Trophoblast cell (in vitro differentiated cells and primary cell): ENCODE data around the gene ARIH1.

ENCODE experiments used
- DNase-seq, 2 donors: peaks; one replicate each; pipeline ENCODE4 v3.0.0-alpha.2; 2016
- H2AFZ ChIP-seq: 2 replicates; pipeline ENCODE4 v1.6.1; 2013; ENCODE audit warnings: low read length, moderate library complexity, mild to moderate bottlenecking; ENCODE audit not compliant: insufficient read depth, poor library complexity
- H2AK5ac ChIP-seq: 2 replicates; pipeline ENCODE4 v1.6.1; 2013; ENCODE audit warnings: mild to moderate bottlenecking, low read length
- H2BK120ac ChIP-seq: 2 replicates; pipeline ENCODE4 v1.6.1; 2013; ENCODE audit warnings: low read length, mild to moderate bottlenecking, moderate library complexity; ENCODE audit not compliant: insufficient read depth, poor library complexity
- H2BK12ac ChIP-seq: 2 replicates; pipeline ENCODE4 v1.6.1; 2013; ENCODE audit warnings: mild to moderate bottlenecking, low read length, moderate library complexity
- H2BK5ac ChIP-seq: 2 replicates; pipeline ENCODE4 v1.6.1; 2013; ENCODE audit warnings: low read length, low read depth, moderate library complexity, mild to moderate bottlenecking; ENCODE audit not compliant: poor library complexity
- H3K14ac ChIP-seq: 2 replicates; pipeline ENCODE4 v1.6.1; 2013; ENCODE audit warnings: mild to moderate bottlenecking, low read length
- H3K18ac ChIP-seq: 2 replicates; pipeline ENCODE4 v1.6.1; 2013; ENCODE audit warnings: mild to moderate bottlenecking, low read length
- H3K23ac ChIP-seq: 2 replicates; pipeline ENCODE4 v1.6.1; 2013; ENCODE audit warnings: low read length
- H3K27ac ChIP-seq: 2 replicates; pipeline ENCODE4 v1.5.1; 2013; ENCODE audit warnings: low read depth, mild to moderate bottlenecking, inconsistent platforms, low read length, moderate library complexity
- H3K27me3 ChIP-seq: 2 replicates; pipeline ENCODE4 v1.6.1; 2013; ENCODE audit warnings: inconsistent platforms, mild to moderate bottlenecking, low read length, moderate library complexity; ENCODE audit not compliant: insufficient read depth
- H3K36me3 ChIP-seq, 2 experiments: 1 replicate in 1 of 2; 2 replicates in 1 of 2; pipeline ENCODE4 v1.6.1; 2013; ENCODE audit warnings: low read length in 2 of 2, mild to moderate bottlenecking in 2 of 2, moderate library complexity in 1 of 2; ENCODE audit not compliant: insufficient read depth in 2 of 2, control insufficient read depth in 1 of 2
- H3K4ac ChIP-seq: 2 replicates; pipeline ENCODE4 v1.6.1; 2013; ENCODE audit warnings: low read depth, mild to moderate bottlenecking, low read length, moderate library complexity
- H3K4me1 ChIP-seq, 2 experiments: 1 replicate in 1 of 2; 2 replicates in 1 of 2; pipeline ENCODE4 v1.6.1; 2013; ENCODE audit warnings: low read length in 2 of 2, mild to moderate bottlenecking in 2 of 2, moderate library complexity in 1 of 2; ENCODE audit not compliant: insufficient read depth in 2 of 2, control insufficient read depth in 1 of 2
- H3K4me2 ChIP-seq: 2 replicates; pipeline ENCODE4 v1.6.1; 2013; ENCODE audit warnings: inconsistent platforms, mild to moderate bottlenecking, low read length, moderate library complexity
- H3K4me3 ChIP-seq: 2 replicates; pipeline ENCODE4 v1.5.1; 2013; ENCODE audit warnings: mild to moderate bottlenecking, low read depth, low read length, inconsistent platforms
- H3K79me1 ChIP-seq: one replicate; pipeline ENCODE4 v1.6.1; 2013; ENCODE audit warnings: low read length
- H3K79me2 ChIP-seq: 2 replicates; pipeline ENCODE4 v1.6.1; 2013; ENCODE audit warnings: low read length, mild to moderate bottlenecking; ENCODE audit not compliant: control insufficient read depth, insufficient read depth, poor library complexity
- H3K9ac ChIP-seq: 2 replicates; pipeline ENCODE4 v1.6.1; 2013; ENCODE audit warnings: mild to moderate bottlenecking, low read length
- H3K9me3 ChIP-seq: 2 replicates; pipeline ENCODE4 v1.6.1; 2013; ENCODE audit warnings: low read depth, mild to moderate bottlenecking, control low read depth, inconsistent platforms, low read length; ENCODE audit not compliant: insufficient read depth
- H4K12ac ChIP-seq: 2 replicates; pipeline ENCODE4 v1.6.1; 2013; ENCODE audit warnings: low read depth, mild to moderate bottlenecking, low read length, moderate library complexity
- H4K8ac ChIP-seq: 2 replicates; pipeline ENCODE4 v1.6.1; 2013; ENCODE audit warnings: low read depth, mild to moderate bottlenecking, low read length, moderate library complexity
- H4K91ac ChIP-seq: one replicate; pipeline ENCODE4 v1.6.1; 2013; ENCODE audit warnings: low read depth, mild to moderate bottlenecking, low read length, moderate library complexity
- WGBS: extraction: QIAGEN DNeasy Blood & Tissue Kit; methylation state at CpG from one replicate; pipeline ENCODE4 v1.1.7; 2013; ENCODE audit warnings: missing lambda C conversion rate; ENCODE audit not compliant: insufficient read length, insufficient coverage; ENCODE audit errors: extremely low coverage; 5-methylcytosine and 5-hydroxymethylcytosine counted together

The ARIH1 gene

DNA sequence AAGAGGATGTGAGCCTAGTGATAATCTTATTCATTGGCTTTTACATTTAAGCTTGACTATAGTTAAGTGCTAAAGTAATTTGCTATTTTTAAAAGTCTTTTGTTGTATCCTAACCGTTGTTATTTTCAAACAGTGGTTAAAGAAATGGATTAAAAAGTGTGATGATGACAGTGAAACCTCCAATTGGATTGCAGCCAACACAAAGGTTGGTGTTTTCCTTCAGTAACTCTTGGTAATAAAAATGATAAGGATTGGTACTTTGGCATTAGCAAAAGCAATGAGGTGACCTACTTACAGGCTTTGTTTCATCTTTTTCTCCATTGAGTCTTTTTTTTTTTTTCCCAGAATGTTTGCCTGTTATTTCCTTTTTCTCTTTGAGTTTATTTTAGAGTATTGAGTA, 92.8 kb downstream of the ARIH1 start:
- Histone ChIP-seq H4K12ac (no peak overlapping the region), H3K4me3 (no peak overlapping the region), H2BK5ac (no peak overlapping the region), H3K18ac (no peak overlapping the region), H3K9ac (no peak overlapping the region), H3K23ac (no peak overlapping the region), H3K9me3 (no peaks in the 10 kb centered on the region), H3K14ac (no peak overlapping the region), H3K79me1 (no peaks in the 10 kb centered on the region), H2AK5ac (no peak overlapping the region), H3K36me3 (peaks cover 11 to 13% of the 10 kb centered on the region in 2 experiments), H3K27me3 (no peaks in the 10 kb centered on the region), H2BK120ac (no peak overlapping the region), H3K4me2 (no peak overlapping the region), H3K4ac (no peak overlapping the region), H3K27ac (no peak overlapping the region), H2BK12ac (no peak overlapping the region), H4K91ac (no peak overlapping the region), H4K8ac (no peak overlapping the region), H2AFZ (no peak overlapping the region), H3K79me2 (no peaks in the 10 kb centered on the region), H3K4me1 (no peaks in the 10 kb centered on the region)
- no CpG with 5 or more reads among the region's 1 CpG for WGBS
- no peak for DNase-seq

- Histone ChIP-seq H3K18ac (no peak overlapping the region), H2AFZ (no peak overlapping the region), H3K14ac (no peak overlapping the region), H3K4me2 (no peak overlapping the region), H3K36me3 (peaks cover 15 to 17% of the 10 kb centered on the region in 2 experiments), H3K27ac (no peak overlapping the region), H3K9me3 (no peaks in the 10 kb centered on the region), H3K23ac (no peak overlapping the region), H4K12ac (no peak overlapping the region), H3K4me3 (no peak overlapping the region), H2BK12ac (no peak overlapping the region), H2AK5ac (no peak overlapping the region), H3K27me3 (no peaks in the 10 kb centered on the region), H3K79me2 (no peaks in the 10 kb centered on the region), H2BK5ac (no peak overlapping the region), H4K8ac (no peak overlapping the region), H3K9ac (no peak overlapping the region), H4K91ac (no peak overlapping the region), H3K79me1 (no peaks in the 10 kb centered on the region), H3K4ac (no peak overlapping the region), H3K4me1 (no peaks in the 10 kb centered on the region), H2BK120ac (no peak overlapping the region)
- no peak for DNase-seq
- WGBS, result no CpG with 5 or more reads among the region's 1 CpG
Observed at GRCh38 chr15:72570059-72570458, 95.9 kb downstream of the ARIH1 start.

DNA sequence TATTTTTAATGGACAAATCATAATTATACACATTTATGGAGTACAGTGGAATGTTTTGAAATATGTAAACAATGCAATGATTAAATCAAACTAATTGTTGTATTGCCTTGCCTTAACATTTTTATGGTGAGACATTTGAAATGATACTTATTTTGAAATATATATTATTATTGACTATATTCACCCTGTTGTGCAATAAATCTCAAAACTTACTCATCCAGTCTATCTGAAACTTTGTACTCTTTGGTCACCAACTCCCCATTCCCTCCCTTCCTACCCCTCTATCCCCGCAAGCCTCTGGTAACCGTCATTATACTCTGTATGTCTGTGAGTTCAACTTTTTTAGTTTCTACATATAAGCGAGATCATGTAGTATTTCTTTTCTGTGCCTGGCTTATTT, 105.7 kb downstream of the ARIH1 start:
- Histone ChIP-seq H3K79me1 (no peaks in the 10 kb centered on the region), H3K4me3 (no peak overlapping the region), H3K27me3 (no peaks in the 10 kb centered on the region), H3K4me2 (no peak overlapping the region), H3K4me1 (no peaks in the 10 kb centered on the region), H2BK12ac (no peak overlapping the region), H3K18ac (no peak overlapping the region), H4K91ac (no peak overlapping the region), H2BK120ac (no peak overlapping the region), H3K14ac (no peak overlapping the region), H4K12ac (no peak overlapping the region), H3K27ac (no peak overlapping the region), H3K9ac (no peak overlapping the region), H3K4ac (no peak overlapping the region), H4K8ac (no peak overlapping the region), H3K9me3 (no peaks in the 10 kb centered on the region), H2AFZ (no peak overlapping the region), H3K79me2 (no peaks in the 10 kb centered on the region), H2AK5ac (no peak overlapping the region), H3K23ac (no peak overlapping the region), H3K36me3 (peaks cover 7 to 25% of the 10 kb centered on the region in 2 experiments), H2BK5ac (no peak overlapping the region)
- no peak for DNase-seq
- WGBS, result no CpG with 5 or more reads among the region's 3 CpGs

- H3K4me3 ChIP-seq, result no peak overlapping the region
- H3K27me3 ChIP-seq, result no peaks in the 10 kb centered on the region
- no peak for DNase-seq
- no peak overlapping the region for H2BK12ac ChIP-seq
- no peak overlapping the region for H2BK120ac ChIP-seq
- no peaks in the 10 kb centered on the region for H3K4me1 ChIP-seq
- H2AFZ ChIP-seq, result no peak overlapping the region
- H3K79me1 ChIP-seq, result no peaks in the 10 kb centered on the region
- no peak overlapping the region for H3K4me2 ChIP-seq
- no peak overlapping the region for H3K9ac ChIP-seq
- H3K9me3 ChIP-seq, result no peaks in the 10 kb centered on the region
- H3K18ac ChIP-seq, result no peak overlapping the region
- H4K8ac ChIP-seq, result no peak overlapping the region
- H3K36me3 ChIP-seq, result peaks cover 5 to 13% of the 10 kb centered on the region in 2 experiments
- H3K14ac ChIP-seq, result no peak overlapping the region
- H3K4ac ChIP-seq, result no peak overlapping the region
- no peak overlapping the region for H4K91ac ChIP-seq
- H2AK5ac ChIP-seq, result no peak overlapping the region
- no peak overlapping the region for H4K12ac ChIP-seq
- H2BK5ac ChIP-seq, result no peak overlapping the region
- H3K27ac ChIP-seq, result no peak overlapping the region
- no CpG with 5 or more reads among the region's 4 CpGs for WGBS
- H3K23ac ChIP-seq, result no peak overlapping the region
- H3K79me2 ChIP-seq, result no peaks in the 10 kb centered on the region
Observed at GRCh38 chr15:72584006-72584405, 109.9 kb downstream of the ARIH1 start.
